H1 (cell line): ENCODE data around the gene STAT3. TPM values are rescaled to one million over a fixed set of nuclear protein-coding genes. Genes with fewer than 3 reads are reported as not detected.

Experiments used
- CTCF ChIA-PET: fragments of 300-600 bp; sonication (Branson Sonifier 250); formaldehyde crosslinking; loops from one replicate; lab custom pipeline; 2021; ENCODE audit not compliant: partially characterized antibody; lab: Charles Lee
- POLR2A ChIA-PET: fragments of 300-600 bp; sonication (Branson Sonifier 250); formaldehyde crosslinking; loops from one replicate; lab custom pipeline; 2021; ENCODE audit warnings: inconsistent platforms; ENCODE audit not compliant: partially characterized antibody; lab: Charles Lee
- DNase-seq, 2 experiments: peaks; one replicate each; pipeline versions ENCODE4 v3.0.0 to v3.0.0-alpha.2; 2010 to 2022; ENCODE audit warnings: low spot score in 2 of 2, low read depth in 1 of 2, mixed read lengths in 1 of 2
- FAIRE-seq: peaks from 2 replicates; lab custom pipeline; 2011; peaks lifted over from hg19 to GRCh38; lab: Jason Lieb, UNC
- H2AFZ ChIP-seq: 2 replicates; pipeline ENCODE4 v1.8.1; 2012; ENCODE audit warnings: low read length, inconsistent platforms
- H2AK5ac ChIP-seq: 2 replicates; pipeline ENCODE4 v1.6.1; 2013; ENCODE audit warnings: low read depth, low read length
- H2BK120ac ChIP-seq: replicated peaks from 2 replicates; pipeline ENCODE3; 2013; ENCODE audit warnings: low read depth, low read length, inconsistent platforms
- H2BK12ac ChIP-seq: 2 replicates; pipeline ENCODE4 v1.6.1; 2013; ENCODE audit warnings: low read depth, low read length
- H2BK15ac ChIP-seq: 2 replicates; pipeline ENCODE4 v1.6.1; 2013; ENCODE audit warnings: low read length
- H2BK20ac ChIP-seq: 2 replicates; pipeline ENCODE4 v1.6.1; 2013; ENCODE audit warnings: low read length
- H2BK5ac ChIP-seq: 2 replicates; pipeline ENCODE4 v1.6.1; 2013; ENCODE audit warnings: low read depth, low read length
- H3K14ac ChIP-seq: 2 replicates; pipeline ENCODE4 v1.6.1; 2013; ENCODE audit warnings: inconsistent platforms; ENCODE audit not compliant: insufficient read length
- H3K18ac ChIP-seq: 2 replicates; pipeline ENCODE4 v1.6.1; 2013; ENCODE audit warnings: low read length; ENCODE audit errors: extremely low read depth
- H3K23ac ChIP-seq: 2 replicates; pipeline ENCODE4 v1.6.1; 2013; ENCODE audit warnings: inconsistent platforms; ENCODE audit not compliant: insufficient read length
- H3K23me2 ChIP-seq: 2 replicates; pipeline ENCODE4 v1.6.1; 2013; ENCODE audit warnings: low read depth, low read length
- H3K27ac ChIP-seq: 2 replicates; pipeline ENCODE4 v1.6.1; 2011; ENCODE audit warnings: low read depth, low read length, inconsistent platforms
- H3K27me3 ChIP-seq, 4 experiments: replicated peaks in 1 of 4; 1 replicate in 1 of 4; 2 replicates in 3 of 4; pipeline versions ENCODE4 v1.6.1 to v1.8.1; 2011 to 2013; ENCODE audit warnings: low read length in 3 of 4, mild to moderate bottlenecking in 3 of 4, inconsistent platforms in 2 of 4, mixed read lengths in 2 of 4, moderate library complexity in 1 of 4; ENCODE audit not compliant: control insufficient read depth in 3 of 4, insufficient read depth in 3 of 4; ENCODE audit errors: extremely low read depth in 1 of 4
- H3K36me3 ChIP-seq, 4 experiments: 2 replicates each; pipeline versions ENCODE4 v1.6.1 to v1.8.1; 2011 to 2013; ENCODE audit warnings: mild to moderate bottlenecking in 4 of 4, low read length in 3 of 4, moderate library complexity in 2 of 4, control low read depth in 1 of 4, inconsistent platforms in 1 of 4; ENCODE audit not compliant: insufficient read depth in 4 of 4, control insufficient read depth in 2 of 4
- H3K4ac ChIP-seq: replicated peaks from 2 replicates; pipeline ENCODE3; 2013; ENCODE audit warnings: low read length, low read depth, mixed read lengths, inconsistent platforms; ENCODE audit not compliant: insufficient read length
- H3K4me1 ChIP-seq, 4 experiments: replicated peaks in 1 of 4; 1 replicate in 1 of 4; 2 replicates in 3 of 4; pipeline versions ENCODE4 v1.6.1 to v1.8.1; 2011 to 2013; ENCODE audit warnings: low read length in 3 of 4, inconsistent platforms in 2 of 4, mixed read lengths in 1 of 4; ENCODE audit not compliant: insufficient read depth in 4 of 4, control insufficient read depth in 3 of 4
- H3K4me2 ChIP-seq, 2 experiments: 2 replicates each; pipeline versions ENCODE4 v1.6.1 to v1.8.1; 2011 to 2013; ENCODE audit warnings: low read depth in 2 of 2, low read length in 2 of 2, control low read depth in 1 of 2, inconsistent platforms in 1 of 2, mild to moderate bottlenecking in 1 of 2; ENCODE audit not compliant: insufficient read depth in 1 of 2
- H3K4me3 ChIP-seq, 4 experiments: fragments of 200-600, 300-600 bp in 1 of 4; sonication (generic), shearing (Covaris generic), sonication (Bioruptor Twin) in 1 of 4; 2 replicates each; pipeline versions ENCODE4 v1.5.1 to v1.8.1; 2011 to 2016; ENCODE audit warnings: low read length in 4 of 4, low read depth in 3 of 4, control low read depth in 2 of 4, inconsistent platforms in 2 of 4, mild to moderate bottlenecking in 2 of 4, mixed read lengths in 1 of 4, moderate library complexity in 1 of 4; ENCODE audit not compliant: insufficient read depth in 2 of 4; ENCODE audit errors: extremely low read depth in 1 of 4
- H3K56ac ChIP-seq: replicated peaks from 2 replicates; pipeline ENCODE3; 2013; ENCODE audit warnings: low read depth, mild to moderate bottlenecking, mixed read lengths, low read length, inconsistent platforms; ENCODE audit not compliant: insufficient read length
- H3K79me1 ChIP-seq: 2 replicates; pipeline ENCODE4 v1.6.1; 2013; ENCODE audit warnings: low read depth, low read length, control low read depth
- H3K79me2 ChIP-seq, 2 experiments: 2 replicates each; pipeline versions ENCODE4 v1.6.1 to v1.8.1; 2012 to 2013; ENCODE audit warnings: low read length in 2 of 2, mild to moderate bottlenecking in 2 of 2, inconsistent platforms in 1 of 2; ENCODE audit not compliant: insufficient read depth in 2 of 2, control insufficient read depth in 1 of 2
- H3K9ac ChIP-seq, 4 experiments: replicated peaks in 1 of 4; 1 replicate in 1 of 4; 2 replicates in 3 of 4; pipeline versions ENCODE4 v1.6.1 to v1.8.1; 2011 to 2013; ENCODE audit warnings: low read depth in 3 of 4, low read length in 3 of 4, control low read depth in 2 of 4, mild to moderate bottlenecking in 2 of 4, moderate library complexity in 2 of 4, inconsistent platforms in 1 of 4; ENCODE audit errors: extremely low read depth in 1 of 4
- H3K9me3 ChIP-seq, 2 experiments: 2 replicates each; pipeline versions ENCODE4 v1.6.1 to v1.8.1; 2012 to 2013; ENCODE audit warnings: mild to moderate bottlenecking in 2 of 2, moderate library complexity in 2 of 2, control low read depth in 1 of 2, inconsistent platforms in 1 of 2, low read depth in 1 of 2, low read length in 1 of 2, mixed read lengths in 1 of 2; ENCODE audit not compliant: insufficient read depth in 2 of 2
- H4K20me1 ChIP-seq, 2 experiments: replicated peaks in 1 of 2; 2 replicates each; pipeline versions ENCODE3 to v1.8.1; 2011 to 2013; ENCODE audit warnings: inconsistent platforms in 2 of 2, low read length in 2 of 2, mild to moderate bottlenecking in 1 of 2; ENCODE audit not compliant: insufficient read depth in 2 of 2, control insufficient read depth in 1 of 2
- H4K5ac ChIP-seq: 2 replicates; pipeline ENCODE4 v1.6.1; 2013; ENCODE audit warnings: low read length, low read depth, mixed read lengths, inconsistent platforms; ENCODE audit not compliant: insufficient read length
- H4K8ac ChIP-seq: 2 replicates; pipeline ENCODE4 v1.8.0; 2013; ENCODE audit warnings: mild to moderate bottlenecking, moderate library complexity, low read length, inconsistent platforms; ENCODE audit not compliant: insufficient read depth; ENCODE audit errors: extremely low read depth
- H4K91ac ChIP-seq: replicated peaks from 2 replicates; pipeline ENCODE3; 2013; ENCODE audit warnings: low read length, mixed read lengths, inconsistent platforms; ENCODE audit not compliant: insufficient read length
- BACH1 ChIP-seq: IDR thresholded peaks from 2 replicates; pipeline ENCODE4 v1.6.1; 2012; ENCODE audit warnings: low read length, improper control_type of control experiment
- CBX8 ChIP-seq: fragments of 300-800, 300-1000 bp; sonication (generic); IDR thresholded peaks from 2 replicates; pipeline ENCODE4 v1.7.1; 2016; ENCODE audit warnings: low read depth, low read length, borderline replicate concordance
- FOSL1 ChIP-seq: IDR thresholded peaks from 2 replicates; pipeline ENCODE4 v1.6.1; 2011; ENCODE audit warnings: mild to moderate bottlenecking, low read depth, low read length, moderate library complexity; ENCODE audit not compliant: insufficient read depth
- GABPA ChIP-seq: IDR thresholded peaks from 2 replicates; pipeline ENCODE4 v1.6.1; 2011; ENCODE audit warnings: mild to moderate bottlenecking, low read length, moderate library complexity, borderline replicate concordance; ENCODE audit not compliant: insufficient read depth
- PHF8 ChIP-seq: fragments of 200-600 bp; sonication (generic); conservative IDR thresholded peaks from 2 replicates; pipeline ENCODE4 v1.7.1; 2012; ENCODE audit warnings: low read depth, mild to moderate bottlenecking, inconsistent platforms, low read length, moderate library complexity
- RNF2 ChIP-seq: fragments of 200-900, 300-1000 bp; sonication (generic); IDR thresholded peaks from 2 replicates; pipeline ENCODE4 v1.7.1; 2016; ENCODE audit warnings: borderline replicate concordance, low read depth, mild to moderate bottlenecking, antibody characterized with exemption, low read length; ENCODE audit not compliant: poor library complexity, severe bottlenecking; ENCODE audit errors: missing control alignments
- RXRA ChIP-seq: IDR thresholded peaks from 2 replicates; pipeline ENCODE4 v1.6.1; 2011; ENCODE audit warnings: low read depth, mild to moderate bottlenecking, low read length, moderate library complexity; ENCODE audit not compliant: insufficient read depth
- SIX5 ChIP-seq: IDR thresholded peaks from 2 replicates; pipeline ENCODE4 v1.6.1; 2011; ENCODE audit warnings: mild to moderate bottlenecking, low read depth, low read length
- SP2 ChIP-seq: IDR thresholded peaks from 2 replicates; pipeline ENCODE4 v1.6.1; 2012; ENCODE audit warnings: mild to moderate bottlenecking, low read length, inconsistent platforms
- SUZ12 ChIP-seq: fragments of 200-600 bp; sonication (generic); IDR thresholded peaks from 2 replicates; pipeline ENCODE4 v1.6.1; 2012; ENCODE audit warnings: mild to moderate bottlenecking, inconsistent platforms, low read length, moderate library complexity, mixed read lengths
- TBP ChIP-seq: IDR thresholded peaks from 2 replicates; pipeline ENCODE4 v1.6.1; 2011; ENCODE audit warnings: low read depth, low read length, improper control_type of control experiment
- TCF12 ChIP-seq: IDR thresholded peaks from 2 replicates; pipeline ENCODE4 v1.6.1; 2011; ENCODE audit warnings: low read depth, mild to moderate bottlenecking, low read length
- YY1 ChIP-seq: IDR thresholded peaks from 2 replicates; pipeline ENCODE4 v1.6.1; 2011; ENCODE audit warnings: low read depth, mild to moderate bottlenecking, low read length
- WGBS, 2 experiments: shearing (Covaris generic) in 1 of 2; methylation state at CpG; one replicate each; pipeline versions ENCODE4 v1.1.6 to v1.1.7; 2013 to 2015; ENCODE audit warnings: low lambda C conversion rate in 2 of 2, mixed read lengths in 2 of 2, inconsistent platforms in 1 of 2, low coverage in 1 of 2, missing lambda C conversion rate in 1 of 2; ENCODE audit not compliant: insufficient replicate concordance in 2 of 2, insufficient coverage in 1 of 2, insufficient read length in 1 of 2; ENCODE audit errors: extremely low coverage in 1 of 2, missing lambda C conversion rate in 1 of 2; 5-methylcytosine and 5-hydroxymethylcytosine counted together
- polyA plus RNA-seq, 7 experiments: library from polyadenylated mRNA; depleted of rRNA in 3 of 7; stranded (reverse) in 5 of 7; unstranded in 2 of 7; fragments of >200 nt in 5 of 7; fragments of 200-250 nt in 2 of 7; gene quantifications; 1 replicate in 5 of 7; 2 replicates in 1 of 7; 4 replicates in 1 of 7; pipeline versions ENCODE4 v1.2.1 to v1.2.3, GENCODE V29; 2011 to 2013; ENCODE audit warnings: missing spikeins in 2 of 7, mixed read lengths in 2 of 7
- total RNA-seq: library from RNA; stranded (reverse); fragmentation: NEBNext Ultra II Directional; extraction: Animal tissue kit (Norgen Biotek cat#: 25700); gene quantifications from 2 replicates; pipeline ENCODE4 v1.2.1, GENCODE V29; 2021

Gene STAT3
- total and polyA plus RNA-seq, 2 of the 8 experiments (the other 6 are each of a cell fraction or from before 2014, with no cell fraction given): 38.4 to 94.1 TPM

DNA sequence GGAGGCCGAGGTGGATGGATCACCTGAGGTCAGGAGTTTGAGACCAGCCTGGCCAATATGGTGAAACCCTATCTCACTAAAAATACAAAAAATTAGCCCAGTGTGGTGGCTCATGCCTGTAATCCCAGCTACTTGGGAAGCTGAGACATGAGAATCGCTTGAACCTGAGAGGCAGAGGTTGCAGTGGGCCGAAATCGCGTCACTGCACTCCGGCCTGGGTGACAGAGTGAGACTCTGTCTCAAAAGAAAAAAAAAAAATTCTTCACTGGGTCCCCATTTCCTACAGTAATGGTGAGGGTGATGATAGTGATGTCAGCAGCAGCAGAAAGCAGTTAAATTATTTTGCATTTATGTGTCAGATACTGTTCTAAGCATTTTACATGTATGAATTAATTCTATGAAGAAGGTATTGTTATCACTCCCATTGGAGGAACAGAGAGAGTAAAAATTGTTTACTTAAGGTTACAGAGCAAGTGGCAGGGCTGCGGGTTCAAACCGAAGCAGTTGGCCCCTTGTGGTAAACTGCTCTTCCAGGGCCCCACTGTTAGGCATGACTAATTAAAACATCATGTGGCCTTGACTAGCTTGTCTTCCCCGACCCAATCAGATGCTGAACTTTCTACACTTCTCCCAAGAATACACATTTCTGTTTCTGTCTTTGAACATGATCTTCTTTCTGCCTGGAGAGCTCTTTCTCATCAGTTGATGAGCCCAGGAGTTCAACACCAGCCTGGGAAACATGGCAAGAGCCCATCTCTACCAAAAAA lies 45.8 kb downstream of the STAT3 start:
- Histone ChIP-seq H3K9me3 (no peaks in the 10 kb centered on the region), H2BK15ac (no peak overlapping the region), H4K8ac (no peak overlapping the region), H3K79me1 (peaks cover under 1% of the 10 kb centered on the region), H3K4ac (no peak overlapping the region), H2BK120ac (no peak overlapping the region), H3K27me3 (no peaks in the 10 kb centered on the region), H2AK5ac (no peak overlapping the region), H3K56ac (no peak overlapping the region), H3K9ac (no peak overlapping the region), H4K5ac (no peak overlapping the region), H3K4me2 (no peak overlapping the region), H4K20me1 (peaks cover 2% of the 10 kb centered on the region in 2 experiments), H3K4me3 (no peak overlapping the region), H2BK5ac (no peak overlapping the region), H3K18ac (no peak overlapping the region), H4K91ac (no peak overlapping the region), H3K14ac (no peak overlapping the region), H3K23me2 (no peaks in the 10 kb centered on the region), H3K36me3 (peaks cover 10 to 68% (median 36%) of the 10 kb centered on the region in 4 experiments; a peak in 7 of 8 replicates), H3K23ac (no peak overlapping the region), H2BK20ac (no peak overlapping the region), H3K79me2 (peaks cover 0 to 5% of the 10 kb centered on the region in 2 experiments; a peak in 2 of 4 replicates), H3K27ac (no peak overlapping the region), H2AFZ (no peak overlapping the region), H2BK12ac (no peak overlapping the region), H3K4me1 (peaks cover 0 to 8% (median 2%) of the 10 kb centered on the region in 4 experiments; a peak in 3 of 7 replicates)
- ChIA-PET CTCF (interaction anchor here (0.7 kb wide), 1 partner anchor 96 kb away, joined by 5 read pairs; no protein-coding TSS in a partner anchor), POLR2A (interaction anchor here (0.8 kb wide), 1 partner anchor 13 kb away, joined by 3 read pairs; no protein-coding TSS in a partner anchor)
- WGBS, 2 experiments: 93% methylated on average over 9 of the region's 9 CpGs; no CpG with 5 or more reads in 1 of the 2 experiments
- DNase-seq (no peak), FAIRE-seq (no peak)
- TF ChIP-seq TCF12 (no peak), YY1 (no peak), SP2 (no peak), RNF2 (no peak), BACH1 (no peak), PHF8 (no peak), SUZ12 (no peak), FOSL1 (no peak), TBP (no peak), CBX8 (no peak), RXRA (no peak), SIX5 (no peak), GABPA (no peak)
